ENCODE results near the gene EXOC4. TPM values are rescaled to one million over a fixed set of nuclear protein-coding genes. Genes with fewer than 3 reads are reported as not detected.

The EXOC4 gene
- total and polyA plus RNA-seq, 2 of the 8 experiments (the other 6 are each of a cell fraction or from before 2014, with no cell fraction given) = 27.0 to 67.3 TPM

GRCh38 chr7:133911724-133912123 is 658.8 kb downstream of the EXOC4 start:
- 88% methylated on average over 2 of the region's 2 CpGs; no CpG with 5 or more reads in 1 of the 2 experiments for WGBS, 2 experiments (ENCODE audit: extremely low coverage in 1 of 2, insufficient coverage in 1 of 2, insufficient read length in 1 of 2, insufficient replicate concordance in 2 of 2, low coverage in 1 of 2, low lambda C conversion rate in 2 of 2, missing lambda C conversion rate in 1 of 2)
- TF ChIP-seq SIN3A (conservative IDR thresholded peaks at IDR 0.05 in 1 of 2, IDR thresholded peaks at IDR 0.05 in 1 of 2; ENCODE audit: low read depth in 1 of 2, low read length in 2 of 2) (no peak), FOSL1 (IDR thresholded peaks at IDR 0.05; ENCODE audit: insufficient read depth, low read depth, low read length) (no peak), POU5F1 (IDR thresholded peaks at IDR 0.05; ENCODE audit: low read depth, low read length) (no peak), NANOG (IDR thresholded peaks at IDR 0.05; ENCODE audit: insufficient read depth, low read depth, low read length, poor library complexity, severe bottlenecking) (no peak), KDM5A (IDR thresholded peaks at IDR 0.05; ENCODE audit: low read length) (no peak), SP2 (IDR thresholded peaks at IDR 0.05; ENCODE audit: low read length) (no peak), RAD21 (IDR thresholded peaks at IDR 0.05 in 1 of 2, conservative IDR thresholded peaks at IDR 0.05 in 1 of 2; ENCODE audit: low read depth in 2 of 2, low read length in 2 of 2) (no peak), EP300 (IDR thresholded peaks at IDR 0.05; ENCODE audit: borderline replicate concordance in 1 of 2, low read depth in 2 of 2, low read length in 2 of 2) (no peak), SP1 (IDR thresholded peaks at IDR 0.05; ENCODE audit: low read depth, low read length) (no peak), CBX8 (IDR thresholded peaks at IDR 0.05; ENCODE audit: borderline replicate concordance, low read depth, low read length) (no peak), POLR2AphosphoS5 (IDR thresholded peaks at IDR 0.05; ENCODE audit: low read depth, low read length) (no peak), CTBP2 (IDR thresholded peaks at IDR 0.05; ENCODE audit: borderline replicate concordance, insufficient read depth, insufficient read length, low read length) (no peak), TEAD4 (IDR thresholded peaks at IDR 0.05; ENCODE audit: low read depth, low read length) (no peak), SIX5 (IDR thresholded peaks at IDR 0.05; ENCODE audit: low read depth, low read length) (no peak), EGR1 (IDR thresholded peaks at IDR 0.05; ENCODE audit: borderline replicate concordance, low read depth, low read length) (no peak)

More at GRCh38 chr7:133911724-133912123, 658.8 kb downstream of the EXOC4 start:
- Histone ChIP-seq H3K4me1 (replicated peaks in 1 of 4; ENCODE audit: control insufficient read depth in 3 of 4, insufficient read depth in 4 of 4, low read length in 3 of 4) (no peaks in the 10 kb centered on the region), H2AFZ (ENCODE audit: low read length) (no peak overlapping the region), H3K23me2 (ENCODE audit: low read depth, low read length) (no peaks in the 10 kb centered on the region), H3K36me3 (ENCODE audit: control insufficient read depth in 2 of 4, insufficient read depth in 4 of 4, low read length in 3 of 4) (no peaks in the 10 kb centered on the region), H3K14ac (ENCODE audit: insufficient read length) (no peak overlapping the region), H3K79me1 (ENCODE audit: low read depth, low read length) (no peaks in the 10 kb centered on the region), H3K4me3 (ENCODE audit: extremely low read depth in 1 of 4, insufficient read depth in 2 of 4, low read depth in 3 of 4, low read length in 4 of 4) (no peak overlapping the region), H3K27me3 (replicated peaks in 1 of 4; ENCODE audit: control insufficient read depth in 3 of 4, extremely low read depth in 1 of 4, insufficient read depth in 3 of 4, low read length in 3 of 4) (no peaks in the 10 kb centered on the region), H2BK15ac (ENCODE audit: low read length) (no peak overlapping the region), H2BK12ac (ENCODE audit: low read depth, low read length) (no peak overlapping the region), H4K91ac (replicated peaks; ENCODE audit: insufficient read length, low read length) (no peak overlapping the region), H3K9ac (replicated peaks in 1 of 4; ENCODE audit: extremely low read depth in 1 of 4, low read depth in 3 of 4, low read length in 3 of 4) (no peak overlapping the region), H3K79me2 (ENCODE audit: control insufficient read depth in 1 of 2, insufficient read depth in 2 of 2, low read length in 2 of 2) (no peaks in the 10 kb centered on the region), H2BK5ac (ENCODE audit: low read depth, low read length) (no peak overlapping the region), H2AK5ac (ENCODE audit: low read depth, low read length) (no peak overlapping the region), H4K20me1 (replicated peaks in 1 of 2; ENCODE audit: control insufficient read depth in 1 of 2, insufficient read depth in 2 of 2, low read length in 2 of 2) (no peaks in the 10 kb centered on the region), H2BK120ac (replicated peaks; ENCODE audit: low read depth, low read length) (no peak overlapping the region), H4K5ac (ENCODE audit: insufficient read length, low read depth, low read length) (no peak overlapping the region), H3K4me2 (ENCODE audit: insufficient read depth in 1 of 2, low read depth in 2 of 2, low read length in 2 of 2) (no peak overlapping the region), H3K4ac (replicated peaks; ENCODE audit: insufficient read length, low read depth, low read length) (no peak overlapping the region), H3K56ac (replicated peaks; ENCODE audit: insufficient read length, low read depth, low read length) (no peak overlapping the region), H3K18ac (ENCODE audit: extremely low read depth, low read length) (no peak overlapping the region), H4K8ac (ENCODE audit: extremely low read depth, insufficient read depth, low read length) (no peak overlapping the region), H3K9me3 (ENCODE audit: insufficient read depth in 2 of 2, low read depth in 1 of 2, low read length in 1 of 2) (no peaks in the 10 kb centered on the region), H3K27ac (ENCODE audit: low read depth, low read length) (no peak overlapping the region), H3K23ac (ENCODE audit: insufficient read length) (no peak overlapping the region), H2BK20ac (ENCODE audit: low read length) (no peak overlapping the region)
- ChIA-PET CTCF (ENCODE audit: partially characterized antibody) (no interaction called here), POLR2A (ENCODE audit: partially characterized antibody) (no interaction called here)
- no peak for DNase-seq (ENCODE audit: low read depth in 1 of 2, low spot score in 2 of 2)
- no peak for FAIRE-seq
